Brain microvascular endothelial cell (primary cell): ENCODE results near the gene C6orf15.

Experiments used
- DNase-seq: peaks from one replicate; pipeline ENCODE4 v3.0.0-alpha.2; 2020
- H3K27ac ChIP-seq: fragments of 250-450 bp; sonication (Bioruptor Pico); 2 replicates; pipeline ENCODE4 v1.5.1; 2020; ENCODE audit warnings: mild to moderate bottlenecking, moderate library complexity
- H3K27me3 ChIP-seq: fragments of 250-450 bp; sonication (Bioruptor Pico); replicated peaks from 2 replicates; pipeline ENCODE4 v1.5.1; 2020; ENCODE audit warnings: mild to moderate bottlenecking
- H3K36me3 ChIP-seq: fragments of 250-450 bp; sonication (Bioruptor Pico); replicated peaks from 2 replicates; pipeline ENCODE4 v1.5.1; 2020; ENCODE audit warnings: mild to moderate bottlenecking
- H3K4me3 ChIP-seq: 2 replicates; pipeline ENCODE4 v1.5.1; 2011; ENCODE audit warnings: low read depth, mild to moderate bottlenecking, control low read depth, low read length, moderate library complexity
- CTCF ChIP-seq: IDR thresholded peaks from 2 replicates; pipeline ENCODE4 v1.5.1; 2011; ENCODE audit warnings: low read depth, mild to moderate bottlenecking, moderate library complexity, low read length, control low read depth, inconsistent platforms; ENCODE audit errors: missing control alignments
- in situ Hi-C: cut with HindIII; loops from 2 replicates; pipeline ENCODE4 v1.10.0; 2017; ENCODE audit warnings: low sequenced_read_pairs, low pct_ligation_motif_present

C6orf15 gene

GRCh38 chr6:31065556-31065955 lies 46.8 kb downstream of the C6orf15 start:
- TF ChIP-seq CTCF = no peak
- no peak overlapping the region for H3K4me3 ChIP-seq
- in situ Hi-C loops = no loop called here
- no peak overlapping the region for H3K27ac ChIP-seq
- no peaks in the 10 kb centered on the region for H3K27me3 ChIP-seq
- no peak for DNase-seq
- no peaks in the 10 kb centered on the region for H3K36me3 ChIP-seq

DNA sequence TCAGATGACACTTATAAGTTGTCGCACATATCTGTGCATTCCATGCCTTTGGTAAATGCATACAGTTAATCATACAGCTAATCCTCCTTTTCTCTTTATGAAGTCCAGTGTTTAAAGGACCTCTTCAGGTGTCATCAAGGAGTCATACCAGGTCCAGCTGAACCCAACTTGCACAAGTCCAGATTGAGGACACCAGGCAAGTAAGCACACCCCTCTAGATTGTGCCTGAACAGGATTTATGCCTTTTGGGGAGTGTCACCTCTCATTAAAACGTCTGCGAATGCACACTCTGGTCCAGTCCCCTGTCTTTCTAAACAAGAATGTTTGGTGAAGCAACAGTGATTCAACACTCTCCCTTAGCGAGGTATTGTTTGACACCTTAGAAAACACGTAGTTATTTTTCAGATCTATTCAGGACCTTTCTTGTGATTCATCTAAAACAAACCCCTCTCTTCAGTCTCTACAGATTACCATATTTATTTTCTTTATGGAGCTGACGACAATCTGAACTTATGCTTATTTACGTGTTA lies 48.4 kb downstream of the C6orf15 start:
- no peak for DNase-seq
- Histone ChIP-seq H3K27me3 (no peaks in the 10 kb centered on the region), H3K27ac (no peak overlapping the region)

More for the DNA sequence above, 48.4 kb downstream of the C6orf15 start:
- no peak for TF ChIP-seq CTCF
- H3K4me3 ChIP-seq = no peak overlapping the region
- H3K36me3 ChIP-seq = no peaks in the 10 kb centered on the region
- in situ Hi-C loops = no loop called here
